GM12878 (cell line): Measurements from ENCODE around the gene TANC1. TPM values are rescaled to one million over a fixed set of nuclear protein-coding genes. Genes with fewer than 3 reads are reported as not detected.

Experiments used
- FOS ChIP-seq: IDR thresholded peaks from 3 replicates; pipeline ENCODE4 v1.6.1; 2011; ENCODE audit warnings: borderline replicate concordance; ENCODE audit not compliant: insufficient read length; ENCODE audit errors: extremely low read depth
- FOXK2 ChIP-seq: fragments of 450-650 bp; IDR thresholded peaks from 2 replicates; pipeline ENCODE4 v1.6.1; 2017; ENCODE audit warnings: mild to moderate bottlenecking, moderate library complexity
- NFXL1 ChIP-seq: fragments of 450-650 bp; IDR thresholded peaks from 2 replicates; pipeline ENCODE4 v1.6.1; 2017; ENCODE audit warnings: antibody characterized with exemption, mild to moderate bottlenecking, borderline replicate concordance
- polyA plus RNA-seq, 11 experiments: library from polyadenylated mRNA; depleted of rRNA in 4 of 11; unstranded in 6 of 11; stranded (reverse) in 5 of 11; fragments of >200 nt; fragmentation: Nextera tagmentation in 4 of 11; fragmentation: Illumina TruSeq in 1 of 11; extraction: Ambion mirVana in 4 of 11; extraction: Trizol in 1 of 11; gene quantifications; 1 replicate in 1 of 11; 2 replicates in 10 of 11; pipeline versions ENCODE4 v1.2.1 to v1.2.3, GENCODE V29; 2011 to 2016; ENCODE audit warnings: inconsistent platforms in 2 of 11, missing spikeins in 2 of 11, low read depth in 1 of 11
- total RNA-seq, 4 experiments: library from RNA; depleted of rRNA in 3 of 4; stranded (reverse); fragments of >200 nt in 3 of 4; fragmentation: Illumina TruSeq in 1 of 4; extraction: Trizol in 1 of 4; gene quantifications; 2 replicates each; pipeline versions ENCODE4 v1.2.1 to v1.2.3, GENCODE V29; 2013 to 2021
- TF ChIP-seq, protein P1 (sequence below): fragments of 450-650 bp; IDR thresholded peaks from 2 replicates; pipeline ENCODE4 v1.6.1; 2017; ENCODE audit warnings: antibody characterized with exemption, mild to moderate bottlenecking, moderate library complexity
- TF ChIP-seq, protein P2 (sequence below): fragments of 450-650 bp; IDR thresholded peaks from 2 replicates; pipeline ENCODE4 v1.6.1; 2017; ENCODE audit warnings: borderline replicate concordance
- TF ChIP-seq, protein P3 (sequence below): IDR thresholded peaks from 2 replicates; pipeline ENCODE4 v1.6.1; 2011; ENCODE audit warnings: mild to moderate bottlenecking, low read depth, low read length, moderate library complexity; ENCODE audit not compliant: insufficient replicate concordance
- TF ChIP-seq, protein P4 (sequence below): IDR thresholded peaks from 2 replicates; pipeline ENCODE4 v1.6.1; 2011; ENCODE audit warnings: low read depth, mild to moderate bottlenecking, low read length, moderate library complexity, borderline replicate concordance; ENCODE audit errors: extremely low read depth

Gene TANC1
- total and polyA plus RNA-seq, 10 of the 15 experiments (the other 5 are each of a cell fraction or from before 2014, with no cell fraction given), result 0.05 to 5.0 (median 0.34) TPM

DNA sequence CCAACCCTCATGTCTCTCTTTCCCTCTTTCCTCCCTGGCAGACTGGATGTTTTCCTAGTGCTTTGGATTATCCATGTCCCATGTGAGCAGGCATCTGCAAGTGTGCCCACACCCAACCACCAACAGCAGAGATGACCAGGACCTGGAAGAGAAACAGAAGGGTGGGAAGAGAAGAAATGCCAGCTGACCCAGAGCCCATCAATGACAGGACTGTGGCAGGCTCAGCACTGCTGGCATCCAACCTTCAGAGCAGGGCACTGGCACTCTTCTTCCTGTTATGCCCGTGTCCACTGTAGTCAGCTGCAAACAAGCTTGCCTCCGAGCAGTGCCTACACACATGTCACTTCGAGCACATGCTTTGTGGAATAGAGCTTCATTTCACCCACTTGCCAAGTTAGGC lies 121.1 kb downstream of the TANC1 start (continued):
- TF ChIP-seq, protein P1, sequence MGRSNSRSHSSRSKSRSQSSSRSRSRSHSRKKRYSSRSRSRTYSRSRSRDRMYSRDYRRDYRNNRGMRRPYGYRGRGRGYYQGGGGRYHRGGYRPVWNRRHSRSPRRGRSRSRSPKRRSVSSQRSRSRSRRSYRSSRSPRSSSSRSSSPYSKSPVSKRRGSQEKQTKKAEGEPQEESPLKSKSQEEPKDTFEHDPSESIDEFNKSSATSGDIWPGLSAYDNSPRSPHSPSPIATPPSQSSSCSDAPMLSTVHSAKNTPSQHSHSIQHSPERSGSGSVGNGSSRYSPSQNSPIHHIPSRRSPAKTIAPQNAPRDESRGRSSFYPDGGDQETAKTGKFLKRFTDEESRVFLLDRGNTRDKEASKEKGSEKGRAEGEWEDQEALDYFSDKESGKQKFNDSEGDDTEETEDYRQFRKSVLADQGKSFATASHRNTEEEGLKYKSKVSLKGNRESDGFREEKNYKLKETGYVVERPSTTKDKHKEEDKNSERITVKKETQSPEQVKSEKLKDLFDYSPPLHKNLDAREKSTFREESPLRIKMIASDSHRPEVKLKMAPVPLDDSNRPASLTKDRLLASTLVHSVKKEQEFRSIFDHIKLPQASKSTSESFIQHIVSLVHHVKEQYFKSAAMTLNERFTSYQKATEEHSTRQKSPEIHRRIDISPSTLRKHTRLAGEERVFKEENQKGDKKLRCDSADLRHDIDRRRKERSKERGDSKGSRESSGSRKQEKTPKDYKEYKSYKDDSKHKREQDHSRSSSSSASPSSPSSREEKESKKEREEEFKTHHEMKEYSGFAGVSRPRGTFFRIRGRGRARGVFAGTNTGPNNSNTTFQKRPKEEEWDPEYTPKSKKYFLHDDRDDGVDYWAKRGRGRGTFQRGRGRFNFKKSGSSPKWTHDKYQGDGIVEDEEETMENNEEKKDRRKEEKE, result no peak
- TF ChIP-seq FOS (no peak), NFXL1 (no peak), FOXK2 (no peak)
- TF ChIP-seq, protein P2, sequence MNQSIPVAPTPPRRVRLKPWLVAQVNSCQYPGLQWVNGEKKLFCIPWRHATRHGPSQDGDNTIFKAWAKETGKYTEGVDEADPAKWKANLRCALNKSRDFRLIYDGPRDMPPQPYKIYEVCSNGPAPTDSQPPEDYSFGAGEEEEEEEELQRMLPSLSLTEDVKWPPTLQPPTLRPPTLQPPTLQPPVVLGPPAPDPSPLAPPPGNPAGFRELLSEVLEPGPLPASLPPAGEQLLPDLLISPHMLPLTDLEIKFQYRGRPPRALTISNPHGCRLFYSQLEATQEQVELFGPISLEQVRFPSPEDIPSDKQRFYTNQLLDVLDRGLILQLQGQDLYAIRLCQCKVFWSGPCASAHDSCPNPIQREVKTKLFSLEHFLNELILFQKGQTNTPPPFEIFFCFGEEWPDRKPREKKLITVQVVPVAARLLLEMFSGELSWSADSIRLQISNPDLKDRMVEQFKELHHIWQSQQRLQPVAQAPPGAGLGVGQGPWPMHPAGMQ, result no peak
- TF ChIP-seq, protein P3, sequence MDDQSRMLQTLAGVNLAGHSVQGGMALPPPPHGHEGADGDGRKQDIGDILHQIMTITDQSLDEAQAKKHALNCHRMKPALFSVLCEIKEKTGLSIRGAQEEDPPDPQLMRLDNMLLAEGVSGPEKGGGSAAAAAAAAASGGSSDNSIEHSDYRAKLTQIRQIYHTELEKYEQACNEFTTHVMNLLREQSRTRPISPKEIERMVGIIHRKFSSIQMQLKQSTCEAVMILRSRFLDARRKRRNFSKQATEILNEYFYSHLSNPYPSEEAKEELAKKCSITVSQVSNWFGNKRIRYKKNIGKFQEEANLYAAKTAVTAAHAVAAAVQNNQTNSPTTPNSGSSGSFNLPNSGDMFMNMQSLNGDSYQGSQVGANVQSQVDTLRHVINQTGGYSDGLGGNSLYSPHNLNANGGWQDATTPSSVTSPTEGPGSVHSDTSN, result no peak
- TF ChIP-seq, protein P4, sequence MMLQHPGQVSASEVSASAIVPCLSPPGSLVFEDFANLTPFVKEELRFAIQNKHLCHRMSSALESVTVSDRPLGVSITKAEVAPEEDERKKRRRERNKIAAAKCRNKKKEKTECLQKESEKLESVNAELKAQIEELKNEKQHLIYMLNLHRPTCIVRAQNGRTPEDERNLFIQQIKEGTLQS, result no peak
